Retina (tissue), 1 donor: ENCODE data around the gene HSFX3.
"Not testable (repeated sequence)": the region's sequence is repeated elsewhere in the genome, so short reads cannot be mapped to it uniquely, and the experiment has no call there.

Source experiments
- DNase-seq: peaks from one replicate; pipeline ENCODE4 v3.0.0-alpha.2; 2016

The HSFX3 gene

GRCh38 chrX:149549701-149550100, at the start of gene HSFX3:
Gene HSFX3 (minus strand): TSS chrX:149549924. CDS start chrX:149549852, 72 bp downstream.
- not testable (repeated sequence) for DNase-seq

- DNase-seq: not testable (repeated sequence)
Observed at GRCh38 chrX:149598603-149599002, 48.9 kb upstream of the HSFX3 start.

- not testable (repeated sequence) for DNase-seq
Observed at GRCh38 chrX:149595943-149596342, 46.2 kb upstream of the HSFX3 start.

- not testable (repeated sequence) for DNase-seq
Observed at GRCh38 chrX:149595214-149595613, 45.5 kb upstream of the HSFX3 start, which contains the start of gene HSFX2. Gene HSFX2 (minus strand): TSS chrX:149595314. CDS start chrX:149594700, 614 bp downstream.

GRCh38 chrX:149590993-149591392, 41.3 kb upstream of the HSFX3 start:
- not testable (repeated sequence) for DNase-seq

DNA sequence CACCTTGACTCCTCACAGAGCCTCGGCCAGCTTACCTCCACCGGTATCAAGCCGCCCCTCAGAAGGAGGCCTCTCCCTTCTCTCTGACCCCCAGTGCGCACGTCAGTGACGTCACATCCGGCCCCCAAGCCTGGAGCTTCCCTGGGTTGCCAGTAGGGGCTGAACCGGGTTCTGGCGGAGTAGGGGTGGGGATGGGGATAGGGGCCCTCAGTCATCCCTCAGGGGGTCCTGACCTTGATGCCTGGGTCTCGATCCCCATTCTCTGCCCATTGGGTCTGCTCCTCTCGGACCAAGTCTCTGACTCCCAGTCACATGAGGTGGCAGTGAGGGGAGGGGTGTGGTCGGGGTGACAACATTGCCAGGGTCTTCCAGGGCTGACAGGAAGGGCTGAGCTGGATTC, 37.6 kb upstream of the HSFX3 start, which contains the start of gene MAGEA9B:
TSS of gene MAGEA9B (minus strand) at position 101 of the 400 bp plus-strand sequence. CDS start 4,280 bp downstream, outside the sequence.
- DNase-seq: not testable (repeated sequence)

GRCh38 chrX:149585631-149586030, 35.9 kb upstream of the HSFX3 start:
- not testable (repeated sequence) for DNase-seq

GRCh38 chrX:149573456-149573855, 23.7 kb upstream of the HSFX3 start:
- not testable (repeated sequence) for DNase-seq

DNA sequence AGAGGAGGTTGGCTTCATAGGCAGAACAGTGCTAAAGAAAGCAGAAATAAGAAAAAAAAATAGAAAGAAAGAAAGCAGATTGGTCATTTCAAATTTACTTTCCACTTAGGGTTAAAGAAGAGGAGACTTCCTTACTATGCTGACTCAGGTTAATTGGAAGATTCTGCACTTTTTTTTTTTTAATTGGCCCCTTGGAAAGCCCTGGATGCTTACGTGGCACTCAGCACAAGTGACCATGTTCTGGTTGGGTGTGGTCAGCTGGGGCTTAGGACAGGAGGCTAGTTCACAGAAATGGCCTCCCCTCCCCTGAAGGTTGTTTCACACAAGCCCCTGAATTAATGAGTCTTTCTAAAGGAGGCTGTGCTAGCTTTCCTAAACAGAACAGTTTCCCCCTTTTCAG, 23.0 kb upstream of the HSFX3 start:
- no peak for DNase-seq

DNA sequence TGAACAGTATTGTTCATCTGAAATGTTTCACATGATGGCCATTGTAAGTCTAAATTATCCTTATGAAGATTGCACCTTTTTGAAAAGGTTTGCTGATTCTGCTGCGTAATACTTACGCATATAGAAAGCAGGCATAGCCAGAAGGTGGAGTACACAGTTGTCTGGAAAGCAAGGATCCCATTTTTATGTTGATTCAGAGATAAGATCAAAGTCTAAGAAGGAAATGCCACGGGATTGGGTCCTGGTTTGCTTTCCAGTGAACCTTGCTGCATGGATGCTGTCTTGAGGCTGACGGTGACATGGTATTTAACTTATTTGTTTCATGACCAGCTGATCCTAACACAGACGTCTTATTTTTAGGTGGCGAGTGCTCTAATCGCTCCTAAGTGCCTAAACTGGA, 22.0 kb upstream of the HSFX3 start:
- no peak for DNase-seq

DNA sequence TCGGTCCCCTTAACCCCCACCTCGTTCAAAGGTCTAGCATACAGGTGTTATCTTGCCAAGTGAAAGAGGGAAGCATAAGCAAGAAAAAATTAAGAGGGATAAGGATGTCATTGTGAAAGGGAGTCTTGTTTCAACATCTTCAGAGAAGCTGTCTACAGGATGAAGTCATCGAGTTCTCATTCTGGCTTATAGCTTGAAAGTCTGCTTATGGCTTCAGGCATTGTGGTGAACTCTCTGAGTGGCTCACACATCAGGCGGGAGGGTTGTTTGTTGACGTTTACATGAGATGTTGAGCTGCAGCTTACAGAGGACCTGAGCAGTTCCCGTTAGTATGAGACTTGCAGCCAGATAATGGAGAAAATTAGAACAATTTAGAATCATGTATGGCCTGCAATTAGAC, 20.9 kb upstream of the HSFX3 start:
- DNase-seq: no peak

DNA sequence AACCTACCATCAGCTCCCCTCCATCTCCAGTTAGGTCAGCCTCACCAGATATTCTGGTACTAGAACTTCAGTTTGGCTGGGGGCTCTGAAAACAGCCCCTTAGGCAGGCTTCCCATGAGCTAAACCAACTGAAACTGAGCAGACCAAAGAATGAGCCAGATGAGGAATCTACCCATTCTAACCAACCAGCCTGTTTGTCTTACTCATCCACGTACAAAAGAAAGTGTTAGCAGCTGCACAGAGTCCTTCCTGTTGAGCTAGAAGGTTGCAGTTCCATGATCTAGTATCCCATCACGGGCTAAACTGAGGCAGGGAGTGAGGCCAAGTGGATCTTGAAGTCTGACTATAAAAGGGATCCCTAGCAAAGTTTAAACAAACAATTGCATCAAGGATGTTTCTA, 20.0 kb upstream of the HSFX3 start:
- no peak for DNase-seq

GRCh38 chrX:149568701-149569296, 19.1 kb upstream of the HSFX3 start:
- no peak for DNase-seq

DNA sequence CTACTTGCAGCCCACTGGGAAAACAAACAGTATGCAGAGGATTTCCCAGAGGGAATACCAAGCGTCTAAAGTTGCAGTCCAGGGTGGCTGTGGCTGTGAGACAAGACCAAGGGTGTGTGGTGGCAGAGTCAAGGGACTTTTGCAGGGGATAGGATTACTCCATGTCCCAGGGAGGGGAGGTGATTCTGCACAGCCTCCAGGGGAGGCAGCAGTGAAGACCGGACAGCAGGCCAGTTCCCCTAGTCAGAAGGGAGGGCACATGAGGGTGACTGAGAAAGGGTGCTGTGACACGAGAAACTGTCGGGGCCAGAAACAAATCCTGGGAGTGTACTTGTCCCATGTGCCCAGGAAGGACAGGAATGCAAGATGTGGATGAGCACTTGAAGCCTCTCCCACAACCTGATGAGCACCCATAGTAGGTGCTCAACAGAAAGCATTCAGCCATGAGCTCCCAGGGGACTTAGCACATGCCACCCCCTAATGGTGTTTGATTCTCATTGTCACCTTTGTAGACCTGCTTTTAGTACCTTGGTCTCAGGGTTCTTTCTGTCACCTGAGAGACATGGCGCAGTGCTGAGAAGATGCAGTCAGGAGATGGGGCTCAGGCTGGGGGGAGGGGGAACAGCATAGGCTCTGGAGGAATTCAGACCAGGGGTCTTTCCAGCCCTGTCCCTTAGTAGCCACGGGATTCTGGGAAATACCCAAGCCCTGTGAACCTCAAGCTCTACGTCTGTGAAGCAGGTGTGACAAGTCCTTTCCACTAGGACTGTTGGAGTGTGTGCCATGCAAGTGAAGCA, 18.1 kb upstream of the HSFX3 start:
- DNase-seq: no peak

- DNase-seq: no peak
Observed at GRCh38 chrX:149563359-149563758, 13.6 kb upstream of the HSFX3 start.

GRCh38 chrX:149555251-149555650, 5.5 kb upstream of the HSFX3 start:
- DNase-seq: not testable (repeated sequence)

DNA sequence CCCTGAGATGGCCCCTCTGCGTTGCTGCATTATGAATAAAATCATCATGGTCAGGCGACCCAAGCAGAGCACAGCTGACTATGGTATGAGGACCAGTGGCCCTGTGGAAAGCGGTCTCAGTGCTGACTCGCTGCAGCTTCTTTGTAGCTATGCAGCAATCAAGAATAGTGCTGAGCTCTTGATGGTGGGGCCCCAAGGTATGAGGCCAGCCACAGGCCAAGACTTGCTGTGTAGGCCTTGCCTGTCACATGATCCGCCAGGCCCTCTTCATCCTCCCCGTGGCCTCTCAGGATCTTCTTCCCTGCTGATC, 2.2 kb upstream of the HSFX3 start:
- not testable (repeated sequence) for DNase-seq

GRCh38 chrX:149551245-149551938, 1.7 kb upstream of the HSFX3 start:
- not testable (repeated sequence) for DNase-seq

DNA sequence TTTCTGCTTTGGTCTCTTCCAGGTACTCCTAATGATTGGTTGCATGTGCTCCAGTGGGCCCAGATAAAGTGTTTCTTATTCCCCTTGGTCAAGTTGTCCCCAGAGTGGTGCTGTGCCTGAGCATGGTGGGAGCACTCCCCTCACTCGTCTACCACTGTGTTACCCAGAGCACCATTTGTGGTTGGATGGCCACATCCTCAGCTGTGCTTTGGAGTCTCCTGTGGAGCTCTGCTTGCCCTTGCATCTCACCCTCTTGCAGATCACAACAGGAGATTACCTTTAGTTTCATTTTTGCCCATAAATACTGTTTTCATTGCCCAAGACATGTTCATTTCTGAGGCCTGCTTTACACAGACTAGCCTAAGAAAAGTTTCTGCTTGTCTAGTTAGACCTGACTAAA, 730 bp upstream of the HSFX3 start:
- not testable (repeated sequence) for DNase-seq

DNA sequence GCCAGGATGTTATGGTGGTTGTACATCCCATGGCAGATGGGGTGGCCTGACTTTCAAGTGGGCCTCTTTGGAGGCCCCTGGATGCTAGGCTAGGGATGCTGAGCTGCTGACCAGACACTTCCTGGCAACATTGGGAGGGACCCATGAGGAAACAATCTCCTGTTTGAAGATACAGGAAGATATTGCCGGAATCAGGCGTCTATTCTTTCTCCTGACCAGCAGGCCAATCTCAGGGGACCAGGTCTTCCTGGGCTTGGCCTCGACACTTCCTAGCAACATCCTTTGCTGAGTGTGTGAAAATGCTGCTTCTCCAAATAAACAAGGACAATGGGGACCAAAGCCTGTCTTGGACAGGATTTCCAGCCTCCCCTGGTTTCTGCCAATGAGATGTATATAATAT, 1.9 kb downstream of the HSFX3 start:
- not testable (repeated sequence) for DNase-seq

GRCh38 chrX:149546962-149547361, 2.8 kb downstream of the HSFX3 start:
- not testable (repeated sequence) for DNase-seq

GRCh38 chrX:149545545-149546543, 3.9 kb downstream of the HSFX3 start:
- DNase-seq: not testable (repeated sequence)
